ENCODE measurements around the gene HDAC8.

DNA sequence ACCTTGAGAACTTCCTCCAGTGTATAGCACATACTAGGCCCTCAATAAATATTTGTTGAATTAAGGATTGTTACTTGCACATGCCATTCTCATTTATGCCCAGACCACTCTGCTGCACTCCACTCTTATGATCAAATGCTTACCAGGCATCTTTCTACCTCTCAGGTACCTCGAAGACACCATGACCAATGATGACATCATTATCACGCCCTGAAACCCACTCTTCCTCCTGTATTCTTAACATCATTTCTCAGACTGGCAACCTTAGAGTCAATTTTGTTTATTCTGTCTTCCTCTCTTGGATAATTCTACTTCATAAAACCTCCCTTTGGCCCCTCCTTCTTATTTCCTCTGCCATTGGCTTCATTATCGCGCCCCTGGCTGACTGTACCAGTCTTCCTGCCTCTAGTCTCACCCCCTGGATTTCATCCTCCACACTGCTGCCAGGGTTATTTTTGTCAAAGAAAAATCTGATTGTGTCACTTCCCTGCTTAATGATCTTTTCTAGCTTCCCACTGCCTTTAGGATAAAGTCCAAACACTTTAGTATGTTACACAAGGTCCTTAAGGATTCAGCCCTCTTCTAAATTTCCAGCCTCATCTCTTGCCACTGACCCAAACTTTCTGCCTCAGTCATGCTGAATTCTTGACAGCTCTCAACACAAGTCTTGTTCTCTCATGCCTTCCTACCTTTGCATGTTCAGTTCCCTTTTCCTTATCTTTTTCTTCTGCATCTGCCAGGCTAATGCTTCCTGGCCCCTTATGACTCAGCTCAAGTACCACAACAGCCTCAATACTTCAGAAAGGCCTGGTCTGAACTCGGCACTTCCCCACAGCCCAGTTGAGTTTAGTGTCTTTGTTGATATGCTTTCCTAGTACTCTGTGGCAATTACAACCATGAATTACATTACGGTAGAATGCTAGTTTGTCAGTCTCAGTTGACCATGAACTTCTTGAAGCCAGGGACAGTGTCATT is 45.8 kb downstream of the HDAC8 start:
- TF ChIP-seq POLR2A (IDR thresholded peaks at IDR 0.05) (no peak), POLR2AphosphoS5 (IDR thresholded peaks at IDR 0.05) (no peak), EP300 (IDR thresholded peaks at IDR 0.05) (no peak)
- TF ChIP-seq, protein P1, sequence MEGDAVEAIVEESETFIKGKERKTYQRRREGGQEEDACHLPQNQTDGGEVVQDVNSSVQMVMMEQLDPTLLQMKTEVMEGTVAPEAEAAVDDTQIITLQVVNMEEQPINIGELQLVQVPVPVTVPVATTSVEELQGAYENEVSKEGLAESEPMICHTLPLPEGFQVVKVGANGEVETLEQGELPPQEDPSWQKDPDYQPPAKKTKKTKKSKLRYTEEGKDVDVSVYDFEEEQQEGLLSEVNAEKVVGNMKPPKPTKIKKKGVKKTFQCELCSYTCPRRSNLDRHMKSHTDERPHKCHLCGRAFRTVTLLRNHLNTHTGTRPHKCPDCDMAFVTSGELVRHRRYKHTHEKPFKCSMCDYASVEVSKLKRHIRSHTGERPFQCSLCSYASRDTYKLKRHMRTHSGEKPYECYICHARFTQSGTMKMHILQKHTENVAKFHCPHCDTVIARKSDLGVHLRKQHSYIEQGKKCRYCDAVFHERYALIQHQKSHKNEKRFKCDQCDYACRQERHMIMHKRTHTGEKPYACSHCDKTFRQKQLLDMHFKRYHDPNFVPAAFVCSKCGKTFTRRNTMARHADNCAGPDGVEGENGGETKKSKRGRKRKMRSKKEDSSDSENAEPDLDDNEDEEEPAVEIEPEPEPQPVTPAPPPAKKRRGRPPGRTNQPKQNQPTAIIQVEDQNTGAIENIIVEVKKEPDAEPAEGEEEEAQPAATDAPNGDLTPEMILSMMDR (IDR thresholded peaks at IDR 0.05), result no peak

All from stomach (tissue), 4 donors.